Measurements from ENCODE around the gene IL36G.

The IL36G gene

GRCh38 chr2:112946086-112946485, 31.7 kb upstream of the IL36G start:
- 89% methylated on average over 2 of the region's 2 CpGs for WGBS, 2 experiments
- no peaks in the 10 kb centered on the region for H3K9me3 ChIP-seq (ENCODE audit: control insufficient read depth, low read length)
- H3K27ac ChIP-seq (ENCODE audit: insufficient read depth, low read depth, low read length, poor library complexity, severe bottlenecking), result no peak overlapping the region
- H3K4me3 ChIP-seq (ENCODE audit: insufficient read depth, low read depth, low read length), result no peak overlapping the region
- H3K4me1 ChIP-seq (ENCODE audit: control insufficient read depth, insufficient read depth, low read length), result no peaks in the 10 kb centered on the region
- H3K36me3 ChIP-seq (ENCODE audit: control insufficient read depth, insufficient read depth, low read length), result no peaks in the 10 kb centered on the region
- H3K27me3 ChIP-seq (ENCODE audit: control insufficient read depth, insufficient read depth, low read length, poor library complexity, severe bottlenecking), result no peaks in the 10 kb centered on the region

GRCh38 chr2:112947374-112947773, 30.4 kb upstream of the IL36G start:
- Histone ChIP-seq H3K4me3 (ENCODE audit: insufficient read depth, low read depth, low read length) (no peak overlapping the region), H3K27ac (ENCODE audit: insufficient read depth, low read depth, low read length, poor library complexity, severe bottlenecking) (no peak overlapping the region), H3K36me3 (ENCODE audit: control insufficient read depth, insufficient read depth, low read length) (no peaks in the 10 kb centered on the region), H3K27me3 (ENCODE audit: control insufficient read depth, insufficient read depth, low read length, poor library complexity, severe bottlenecking) (no peaks in the 10 kb centered on the region), H3K4me1 (ENCODE audit: control insufficient read depth, insufficient read depth, low read length) (no peaks in the 10 kb centered on the region), H3K9me3 (ENCODE audit: control insufficient read depth, low read length) (no peaks in the 10 kb centered on the region)
- 63% methylated on average over 2 of the region's 2 CpGs for WGBS, 2 experiments

- no peak overlapping the region for H3K4me3 ChIP-seq (ENCODE audit: insufficient read depth, low read depth, low read length)
- H3K27me3 ChIP-seq (ENCODE audit: control insufficient read depth, insufficient read depth, low read length, poor library complexity, severe bottlenecking), result no peaks in the 10 kb centered on the region
- H3K36me3 ChIP-seq (ENCODE audit: control insufficient read depth, insufficient read depth, low read length), result no peaks in the 10 kb centered on the region
- no peak overlapping the region for H3K27ac ChIP-seq (ENCODE audit: insufficient read depth, low read depth, low read length, poor library complexity, severe bottlenecking)
- H3K9me3 ChIP-seq (ENCODE audit: control insufficient read depth, low read length), result no peaks in the 10 kb centered on the region
- 85 to 90% methylated on average over 8 of the region's 8 CpGs for WGBS, 2 experiments
- H3K4me1 ChIP-seq (ENCODE audit: control insufficient read depth, insufficient read depth, low read length), result no peaks in the 10 kb centered on the region
Observed at GRCh38 chr2:112949456-112949855, 28.4 kb upstream of the IL36G start.

- Histone ChIP-seq H3K36me3 (ENCODE audit: control insufficient read depth, insufficient read depth, low read length) (no peaks in the 10 kb centered on the region), H3K9me3 (ENCODE audit: control insufficient read depth, low read length) (no peaks in the 10 kb centered on the region), H3K27me3 (ENCODE audit: control insufficient read depth, insufficient read depth, low read length, poor library complexity, severe bottlenecking) (no peaks in the 10 kb centered on the region), H3K4me1 (ENCODE audit: control insufficient read depth, insufficient read depth, low read length) (no peaks in the 10 kb centered on the region), H3K4me3 (ENCODE audit: insufficient read depth, low read depth, low read length) (no peak overlapping the region), H3K27ac (ENCODE audit: insufficient read depth, low read depth, low read length, poor library complexity, severe bottlenecking) (no peak overlapping the region)
- WGBS, 2 experiments, result 94 to 95% methylated on average over 7 of the region's 7 CpGs
Observed at GRCh38 chr2:112954364-112954763, 23.4 kb upstream of the IL36G start.

- H3K27me3 ChIP-seq (ENCODE audit: control insufficient read depth, insufficient read depth, low read length, poor library complexity, severe bottlenecking), result no peaks in the 10 kb centered on the region
- no peak overlapping the region for H3K27ac ChIP-seq (ENCODE audit: insufficient read depth, low read depth, low read length, poor library complexity, severe bottlenecking)
- H3K36me3 ChIP-seq (ENCODE audit: control insufficient read depth, insufficient read depth, low read length), result no peaks in the 10 kb centered on the region
- 94 to 98% methylated on average over 3 of the region's 3 CpGs for WGBS, 2 experiments
- H3K4me1 ChIP-seq (ENCODE audit: control insufficient read depth, insufficient read depth, low read length), result no peaks in the 10 kb centered on the region
- H3K9me3 ChIP-seq (ENCODE audit: control insufficient read depth, low read length), result no peaks in the 10 kb centered on the region
- H3K4me3 ChIP-seq (ENCODE audit: insufficient read depth, low read depth, low read length), result no peak overlapping the region
Observed at GRCh38 chr2:112957511-112957910, 20.3 kb upstream of the IL36G start.

- no peaks in the 10 kb centered on the region for H3K36me3 ChIP-seq (ENCODE audit: control insufficient read depth, insufficient read depth, low read length)
- no peak overlapping the region for H3K27ac ChIP-seq (ENCODE audit: insufficient read depth, low read depth, low read length, poor library complexity, severe bottlenecking)
- WGBS, 2 experiments, result 66 to 70% methylated on average over 9 of the region's 9 CpGs
- no peaks in the 10 kb centered on the region for H3K9me3 ChIP-seq (ENCODE audit: control insufficient read depth, low read length)
- H3K27me3 ChIP-seq (ENCODE audit: control insufficient read depth, insufficient read depth, low read length, poor library complexity, severe bottlenecking), result no peaks in the 10 kb centered on the region
- H3K4me1 ChIP-seq (ENCODE audit: control insufficient read depth, insufficient read depth, low read length), result no peaks in the 10 kb centered on the region
- no peak overlapping the region for H3K4me3 ChIP-seq (ENCODE audit: insufficient read depth, low read depth, low read length)
Observed at GRCh38 chr2:112958428-112959108, 19.2 kb upstream of the IL36G start.

- 81 to 83% methylated on average over 14 of the region's 14 CpGs for WGBS, 2 experiments
- Histone ChIP-seq H3K9me3 (ENCODE audit: control insufficient read depth, low read length) (no peaks in the 10 kb centered on the region), H3K27ac (ENCODE audit: insufficient read depth, low read depth, low read length, poor library complexity, severe bottlenecking) (no peak overlapping the region), H3K27me3 (ENCODE audit: control insufficient read depth, insufficient read depth, low read length, poor library complexity, severe bottlenecking) (no peaks in the 10 kb centered on the region), H3K4me1 (ENCODE audit: control insufficient read depth, insufficient read depth, low read length) (no peaks in the 10 kb centered on the region), H3K36me3 (ENCODE audit: control insufficient read depth, insufficient read depth, low read length) (no peaks in the 10 kb centered on the region), H3K4me3 (ENCODE audit: insufficient read depth, low read depth, low read length) (no peak overlapping the region)
Observed at GRCh38 chr2:112959109-112959812, 18.5 kb upstream of the IL36G start.

GRCh38 chr2:112960230-112960825, 17.5 kb upstream of the IL36G start:
- WGBS, 2 experiments, result 58 to 71% methylated on average over 2 of the region's 2 CpGs
- Histone ChIP-seq H3K27me3 (ENCODE audit: control insufficient read depth, insufficient read depth, low read length, poor library complexity, severe bottlenecking) (no peaks in the 10 kb centered on the region), H3K27ac (ENCODE audit: insufficient read depth, low read depth, low read length, poor library complexity, severe bottlenecking) (no peak overlapping the region), H3K36me3 (ENCODE audit: control insufficient read depth, insufficient read depth, low read length) (no peaks in the 10 kb centered on the region), H3K4me3 (ENCODE audit: insufficient read depth, low read depth, low read length) (no peak overlapping the region), H3K9me3 (ENCODE audit: control insufficient read depth, low read length) (no peaks in the 10 kb centered on the region), H3K4me1 (ENCODE audit: control insufficient read depth, insufficient read depth, low read length) (no peaks in the 10 kb centered on the region)

- H3K27ac ChIP-seq (ENCODE audit: insufficient read depth, low read depth, low read length, poor library complexity, severe bottlenecking), result no peak overlapping the region
- H3K27me3 ChIP-seq (ENCODE audit: control insufficient read depth, insufficient read depth, low read length, poor library complexity, severe bottlenecking), result no peaks in the 10 kb centered on the region
- no peaks in the 10 kb centered on the region for H3K36me3 ChIP-seq (ENCODE audit: control insufficient read depth, insufficient read depth, low read length)
- 84 to 88% methylated on average over 3 of the region's 3 CpGs for WGBS, 2 experiments
- H3K9me3 ChIP-seq (ENCODE audit: control insufficient read depth, low read length), result no peaks in the 10 kb centered on the region
- H3K4me1 ChIP-seq (ENCODE audit: control insufficient read depth, insufficient read depth, low read length), result no peaks in the 10 kb centered on the region
- no peak overlapping the region for H3K4me3 ChIP-seq (ENCODE audit: insufficient read depth, low read depth, low read length)
Observed at GRCh38 chr2:112962308-112963175, 15.3 kb upstream of the IL36G start.

GRCh38 chr2:112967023-112967422, 10.8 kb upstream of the IL36G start:
- Histone ChIP-seq H3K36me3 (ENCODE audit: control insufficient read depth, insufficient read depth, low read length) (no peaks in the 10 kb centered on the region), H3K9me3 (ENCODE audit: control insufficient read depth, low read length) (no peaks in the 10 kb centered on the region), H3K27ac (ENCODE audit: insufficient read depth, low read depth, low read length, poor library complexity, severe bottlenecking) (no peak overlapping the region), H3K27me3 (ENCODE audit: control insufficient read depth, insufficient read depth, low read length, poor library complexity, severe bottlenecking) (no peaks in the 10 kb centered on the region), H3K4me1 (ENCODE audit: control insufficient read depth, insufficient read depth, low read length) (no peaks in the 10 kb centered on the region), H3K4me3 (ENCODE audit: insufficient read depth, low read depth, low read length) (no peak overlapping the region)
- 88 to 94% methylated on average over 2 of the region's 2 CpGs for WGBS, 2 experiments
